ENCODE results near the gene PAQR8. TPM values are rescaled to one million over a fixed set of nuclear protein-coding genes. Genes with fewer than 3 reads are reported as not detected.

The PAQR8 gene
- polyA plus RNA-seq, 1 experiment, result 2.3 TPM

- TF ChIP-seq CTCF (IDR thresholded peaks at IDR 0.05; ENCODE audit: insufficient read depth, low read depth, low read length), result no peak
- DNase-seq (ENCODE audit: low read depth), result no peak
- ChIA-PET CTCF (interaction anchor here (0.5 to 4.5 kb wide), 19 partner anchors 9 to 659 kb away, joined by 3 to 31 read pairs (median 3); partner anchors contain the start of gene MCM3), POLR2A (no interaction called here)
- Histone ChIP-seq H3K4me3 (ENCODE audit: low read depth, low read length) (no peak overlapping the region), H3K27me3 (ENCODE audit: control insufficient read depth, insufficient read depth, low read length) (no peaks in the 10 kb centered on the region), H3K36me3 (ENCODE audit: control insufficient read depth, insufficient read depth, low read length) (peaks cover 2% of the 10 kb centered on the region; the same call in 1 of the 2 replicates)
Observed at GRCh38 chr6:52400313-52401041, 38.5 kb downstream of the PAQR8 start.

GRCh38 chr6:52403086-52403485 lies 41.1 kb downstream of the PAQR8 start:
- ChIA-PET CTCF (interaction anchor here (1.0 to 2.7 kb wide), 3 partner anchors 13 to 139 kb away, joined by 3 to 14 read pairs (median 6); partner anchors contain the start of gene MCM3), POLR2A (no interaction called here)
- Histone ChIP-seq H3K4me3 (ENCODE audit: low read depth, low read length) (no peak overlapping the region), H3K27me3 (ENCODE audit: control insufficient read depth, insufficient read depth, low read length) (no peaks in the 10 kb centered on the region), H3K36me3 (ENCODE audit: control insufficient read depth, insufficient read depth, low read length) (peaks cover 2% of the 10 kb centered on the region; the same call in 1 of the 2 replicates)
- TF ChIP-seq CTCF (IDR thresholded peaks at IDR 0.05; ENCODE audit: insufficient read depth, low read depth, low read length), result no peak
- no peak for DNase-seq (ENCODE audit: low read depth)

- H3K36me3 ChIP-seq (ENCODE audit: control insufficient read depth, insufficient read depth, low read length), result peaks cover 2% of the 10 kb centered on the region; the same call in 1 of the 2 replicates
- ChIA-PET CTCF (interaction anchor here (1.0 to 2.7 kb wide), 4 partner anchors 13 to 260 kb away, joined by 3 to 14 read pairs (median 5); partner anchors contain the start of gene MCM3), POLR2A (no interaction called here)
- TF ChIP-seq CTCF (IDR thresholded peaks at IDR 0.05; ENCODE audit: insufficient read depth, low read depth, low read length), result no peak
- no peak overlapping the region for H3K4me3 ChIP-seq (ENCODE audit: low read depth, low read length)
- H3K27me3 ChIP-seq (ENCODE audit: control insufficient read depth, insufficient read depth, low read length), result no peaks in the 10 kb centered on the region
- no peak for DNase-seq (ENCODE audit: low read depth)
Observed at GRCh38 chr6:52403627-52404026, 41.7 kb downstream of the PAQR8 start.

GRCh38 chr6:52405243-52405642 lies 43.3 kb downstream of the PAQR8 start:
- TF ChIP-seq CTCF (IDR thresholded peaks at IDR 0.05; ENCODE audit: insufficient read depth, low read depth, low read length), result no peak
- no peak for DNase-seq (ENCODE audit: low read depth)
- ChIA-PET CTCF (interaction anchor here (1.0 to 1.9 kb wide), 5 partner anchors 118 to 258 kb away, joined by 3 to 6 read pairs (median 5); no protein-coding TSS in a partner anchor), POLR2A (no interaction called here)
- no peak overlapping the region for H3K4me3 ChIP-seq (ENCODE audit: low read depth, low read length)
- peaks cover 2% of the 10 kb centered on the region; the same call in 1 of the 2 replicates for H3K36me3 ChIP-seq (ENCODE audit: control insufficient read depth, insufficient read depth, low read length)
- H3K27me3 ChIP-seq (ENCODE audit: control insufficient read depth, insufficient read depth, low read length), result no peaks in the 10 kb centered on the region

- H3K36me3 ChIP-seq (ENCODE audit: control insufficient read depth, insufficient read depth, low read length), result peaks cover 2% of the 10 kb centered on the region; the same call in 1 of the 2 replicates
- no peak for DNase-seq (ENCODE audit: low read depth)
- CTCF ChIA-PET, result interaction anchor here (0.7 to 2.3 kb wide), 9 partner anchors 10 to 260 kb away, joined by 3 to 16 read pairs (median 3); no protein-coding TSS in a partner anchor
- H3K4me3 ChIP-seq (ENCODE audit: low read depth, low read length), result no peak overlapping the region
- H3K27me3 ChIP-seq (ENCODE audit: control insufficient read depth, insufficient read depth, low read length), result no peaks in the 10 kb centered on the region
- TF ChIP-seq CTCF (IDR thresholded peaks at IDR 0.05; ENCODE audit: insufficient read depth, low read depth, low read length), result peak; percentile 56
- POLR2A ChIA-PET, result interaction anchor here (0.6 kb wide), 3 partner anchors 133 to 188 kb away, joined by 3 to 19 read pairs (median 18); no protein-coding TSS in a partner anchor
Observed at GRCh38 chr6:52407467-52407866, 45.5 kb downstream of the PAQR8 start.
